ENCODE measurements around the gene PEAK3. TPM values are rescaled to one million over a fixed set of nuclear protein-coding genes. Genes with fewer than 3 reads are reported as not detected.

PEAK3 gene
- total RNA-seq, 6 donors from 2014 or later, result 2.4 to 8.6 (median 4.6) TPM

DNA sequence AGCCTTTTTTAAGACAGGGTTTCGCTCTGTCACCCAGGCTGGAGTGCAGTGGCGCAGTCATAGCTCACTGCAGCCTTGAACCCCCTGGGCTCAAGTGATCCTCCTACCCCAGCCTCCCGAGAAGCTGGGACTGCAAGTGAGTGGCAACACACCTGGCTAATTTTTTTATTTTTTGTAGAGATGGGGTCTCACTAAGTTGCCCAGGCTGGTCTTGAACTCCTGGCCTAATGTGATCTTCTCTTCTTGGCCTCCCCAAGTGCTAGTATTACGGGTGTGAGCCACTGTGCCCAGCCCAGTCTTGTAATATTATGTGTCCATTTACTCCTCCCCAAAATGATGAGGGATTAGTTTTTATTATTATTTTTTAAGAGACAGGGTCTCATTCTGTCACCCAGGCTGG is 29.1 kb upstream of the PEAK3 start:
- Histone ChIP-seq H3K27me3 (peaks cover 0 to 38% (median 18%) of the 10 kb centered on the region in 4 donors), H3K36me3 (no peaks in the 10 kb centered on the region), H3K9me3 (peaks cover 0 to 18% (median 6%) of the 10 kb centered on the region in 4 donors), H3K4me1 (peaks cover 0 to 13% (median 10%) of the 10 kb centered on the region in 4 donors), H3K27ac (no peak overlapping the region), H3K4me3 (no peak overlapping the region)
- TF ChIP-seq POLR2AphosphoS5 (IDR thresholded peaks at IDR 0.05) (no peak), CTCF (IDR thresholded peaks at IDR 0.05) (no peak)
- DNase-seq (no peak), ATAC-seq (ENCODE audit: low FRiP score in 2 of 2) (no peak)
- 90 to 96% methylated on average over 4 of the region's 4 CpGs for WGBS, 2 donors

DNA sequence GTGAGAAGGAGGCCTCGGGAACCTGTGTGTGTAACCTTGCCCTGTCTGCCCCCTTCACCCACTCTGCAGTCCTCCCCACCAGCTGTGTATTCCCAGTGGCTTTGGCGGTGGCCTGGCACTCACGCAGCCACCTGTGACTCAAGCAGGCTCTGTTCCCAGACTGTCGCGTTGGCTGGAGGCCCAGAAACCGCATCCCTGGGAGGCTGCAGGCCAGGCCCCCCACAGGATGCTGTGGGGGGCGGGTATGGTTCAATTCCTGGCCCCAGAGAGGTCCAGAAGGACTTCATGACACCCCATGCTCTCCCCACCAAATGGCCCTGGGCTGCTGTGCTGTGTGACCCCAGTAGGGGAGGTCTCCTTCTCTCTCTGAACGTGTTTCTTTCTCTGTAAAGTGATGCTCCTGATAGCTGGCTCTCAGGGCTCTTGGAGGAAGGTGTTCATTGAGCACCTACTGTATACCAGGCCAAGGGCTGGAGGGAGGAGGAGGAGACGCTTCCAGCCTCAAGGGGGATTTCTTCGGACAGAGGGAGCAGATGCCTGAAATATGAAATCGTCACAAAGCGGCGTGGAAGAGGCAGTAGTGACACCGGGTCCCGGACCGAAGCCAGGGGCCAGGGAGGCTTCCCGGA is 27.9 kb upstream of the PEAK3 start:
- ATAC-seq (ENCODE audit: low FRiP score in 2 of 2) (no peak), DNase-seq (no peak)
- no peak overlapping the region for H3K4me3 ChIP-seq
- no peaks in the 10 kb centered on the region for H3K36me3 ChIP-seq
- H3K27ac ChIP-seq, result no peak overlapping the region
- H3K9me3 ChIP-seq, result peaks cover 0 to 6% (median 1%) of the 10 kb centered on the region in 4 donors
- peaks cover 0 to 10% (median 5%) of the 10 kb centered on the region in 4 donors for H3K4me1 ChIP-seq
- TF ChIP-seq POLR2AphosphoS5 (IDR thresholded peaks at IDR 0.05) (no peak), POLR2A (IDR thresholded peaks at IDR 0.05) (no peak), CTCF (IDR thresholded peaks at IDR 0.05) (no peak), EP300 (IDR thresholded peaks at IDR 0.05) (no peak)
- 52 to 72% methylated on average over 11 to 17 of the region's 17 CpGs for WGBS, 2 donors
- peaks cover 0 to 38% (median 20%) of the 10 kb centered on the region in 4 donors for H3K27me3 ChIP-seq

DNA sequence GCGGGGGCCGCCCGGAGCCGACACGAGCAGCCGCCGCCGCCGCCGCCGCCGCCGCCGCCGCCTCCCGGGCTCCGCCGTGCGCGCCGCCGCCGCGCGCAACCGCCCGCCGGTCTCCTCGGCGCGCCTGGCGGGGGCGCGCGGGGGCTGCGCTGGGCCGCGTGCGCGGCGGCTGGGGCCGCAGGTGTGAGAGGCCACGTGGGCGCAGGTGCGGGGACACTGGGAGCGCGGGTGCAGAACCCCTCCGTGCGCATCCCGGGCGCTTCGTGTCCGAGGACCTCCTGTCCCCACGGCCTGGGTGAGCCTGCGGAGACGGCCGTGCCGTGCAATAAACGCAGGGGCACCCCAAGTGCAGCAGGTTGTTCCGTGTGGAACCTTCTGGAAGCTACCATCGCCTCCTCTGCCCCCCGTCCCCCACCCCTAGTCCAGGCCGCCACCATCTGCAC is 26.2 kb upstream of the PEAK3 start, which contains the start of gene LINGO3:
Gene LINGO3 (minus strand): TSS at position 41 of the 443 bp plus-strand sequence. CDS start 16,378 bp downstream, outside the sequence.
- Histone ChIP-seq H3K36me3 (no peaks in the 10 kb centered on the region), H3K9me3 (no peaks in the 10 kb centered on the region), H3K27me3 (peaks cover 0 to 38% (median 23%) of the 10 kb centered on the region in 4 donors), H3K4me3 (no peak within 1 kb of the TSS), H3K27ac (no peak within 1 kb of the TSS), H3K4me1 (peaks cover 0 to 11% (median 5%) of the 10 kb centered on the region in 4 donors)
- no peak for ATAC-seq (ENCODE audit: low FRiP score in 2 of 2)
- 17 to 60% methylated on average over 3 to 21 of the region's 63 CpGs for WGBS, 2 donors
- DNase-seq, result peak in 1 of 2 donors; percentile 79
- no peak for TF ChIP-seq POLR2AphosphoS5 (IDR thresholded peaks at IDR 0.05)
- no peak for TF ChIP-seq POLR2A (IDR thresholded peaks at IDR 0.05)

GRCh38 chr19:2307518-2308012 is 25.6 kb upstream of the PEAK3 start:
- DNase-seq (peak in 1 of 2 donors; percentile 72), ATAC-seq (ENCODE audit: low FRiP score in 2 of 2) (no peak)
- 27 to 36% methylated on average over 10 to 17 of the region's 33 CpGs for WGBS, 2 donors
- H3K27me3 ChIP-seq, result peaks cover under 1 to 34% (median 23%) of the 10 kb centered on the region in 4 donors
- no peak overlapping the region for H3K4me3 ChIP-seq
- no peaks in the 10 kb centered on the region for H3K36me3 ChIP-seq
- H3K27ac ChIP-seq, result no peak overlapping the region
- TF ChIP-seq CTCF (IDR thresholded peaks at IDR 0.05), result no peak
- no peak for TF ChIP-seq POLR2AphosphoS5 (IDR thresholded peaks at IDR 0.05)
- TF ChIP-seq EP300 (IDR thresholded peaks at IDR 0.05), result no peak
- no peak for TF ChIP-seq POLR2A (IDR thresholded peaks at IDR 0.05)
- no peaks in the 10 kb centered on the region for H3K9me3 ChIP-seq
- H3K4me1 ChIP-seq, result peaks cover 1 to 16% (median 10%) of the 10 kb centered on the region in 4 donors

DNA sequence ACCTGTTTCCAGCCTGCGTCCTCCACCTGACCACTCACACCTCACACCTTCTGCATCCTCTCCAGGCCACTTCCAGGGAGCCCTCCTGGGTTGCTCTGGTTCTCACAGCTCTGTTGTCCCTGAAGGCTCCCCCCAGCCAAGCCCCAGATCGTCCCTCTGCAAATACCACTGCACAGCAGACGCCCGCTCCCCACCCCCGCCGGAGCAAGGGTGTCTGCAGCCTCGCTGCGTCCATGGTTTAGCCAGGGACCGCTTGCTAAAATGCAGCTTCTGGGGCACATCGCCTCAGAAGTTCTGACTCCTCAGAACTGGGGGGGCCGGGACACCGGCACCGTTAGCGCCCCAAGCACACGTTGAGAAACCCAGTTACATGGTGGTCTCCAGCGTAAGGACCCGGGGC is 25.0 kb upstream of the PEAK3 start:
- Histone ChIP-seq H3K9me3 (no peaks in the 10 kb centered on the region), H3K27ac (no peak overlapping the region), H3K36me3 (no peaks in the 10 kb centered on the region), H3K4me3 (no peak overlapping the region), H3K4me1 (peaks cover 5 to 22% (median 15%) of the 10 kb centered on the region in 4 donors), H3K27me3 (peaks cover 2 to 33% (median 23%) of the 10 kb centered on the region in 4 donors)
- TF ChIP-seq EP300 (IDR thresholded peaks at IDR 0.05) (no peak), POLR2AphosphoS5 (IDR thresholded peaks at IDR 0.05) (no peak), POLR2A (IDR thresholded peaks at IDR 0.05) (no peak)
- DNase-seq (peak in 1 of 2 donors; percentile 67), ATAC-seq (ENCODE audit: low FRiP score in 2 of 2) (no peak)
- 39 to 59% methylated on average over 2 to 13 of the region's 17 CpGs for WGBS, 2 donors

Measured in upper lobe of left lung (tissue), 6 donors.